T-helper 22 cell (primary cell): ENCODE measurements around the gene VTA1.
"Not testable (repeated sequence)": the region's sequence is repeated elsewhere in the genome, so short reads cannot be mapped to it uniquely, and the experiment has no call there.

Source experiments
- DNase-seq: peaks from one replicate; pipeline ENCODE4 v3.0.0-alpha.2; 2020; ENCODE audit warnings: low read depth

The VTA1 gene

GRCh38 chr6:142171351-142171750 is 24.3 kb downstream of the VTA1 start:
- DNase-seq: no peak

GRCh38 chr6:142172758-142173157 is 25.7 kb downstream of the VTA1 start:
- no peak for DNase-seq

GRCh38 chr6:142173980-142174379 is 26.9 kb downstream of the VTA1 start:
- no peak for DNase-seq

GRCh38 chr6:142174703-142175102 is 27.6 kb downstream of the VTA1 start:
- DNase-seq: no peak

- no peak for DNase-seq
Observed at GRCh38 chr6:142178129-142178528, 31.1 kb downstream of the VTA1 start.

GRCh38 chr6:142182004-142182403 is 34.9 kb downstream of the VTA1 start:
- no peak for DNase-seq

- DNase-seq: no peak
Observed at GRCh38 chr6:142183351-142183750, 36.3 kb downstream of the VTA1 start.

GRCh38 chr6:142184307-142184706 is 37.2 kb downstream of the VTA1 start:
- DNase-seq: no peak

- DNase-seq: no peak
Observed at GRCh38 chr6:142185641-142186040, 38.6 kb downstream of the VTA1 start.

GRCh38 chr6:142187209-142187608 is 40.1 kb downstream of the VTA1 start:
- DNase-seq: no peak

GRCh38 chr6:142188341-142188740 is 41.3 kb downstream of the VTA1 start:
- DNase-seq: not testable (repeated sequence)

GRCh38 chr6:142189057-142189456 is 42.0 kb downstream of the VTA1 start:
- DNase-seq: no peak

GRCh38 chr6:142192343-142192742 is 45.3 kb downstream of the VTA1 start:
- no peak for DNase-seq

GRCh38 chr6:142193621-142194020 is 46.6 kb downstream of the VTA1 start:
- no peak for DNase-seq

GRCh38 chr6:142195862-142196541 is 48.9 kb downstream of the VTA1 start:
- no peak for DNase-seq

GRCh38 chr6:142200846-142201628 is 54.0 kb downstream of the VTA1 start:
- DNase-seq: no peak

GRCh38 chr6:142207265-142207877 is 60.3 kb downstream of the VTA1 start:
- no peak for DNase-seq

- no peak for DNase-seq
Observed at GRCh38 chr6:142210606-142211005, 63.5 kb downstream of the VTA1 start.

- no peak for DNase-seq
Observed at GRCh38 chr6:142213402-142213801, 66.3 kb downstream of the VTA1 start.

GRCh38 chr6:142218446-142218845 is 71.4 kb downstream of the VTA1 start:
- DNase-seq: no peak

GRCh38 chr6:142222022-142222421 is 75.0 kb downstream of the VTA1 start:
- no peak for DNase-seq

- DNase-seq: no peak
Observed at GRCh38 chr6:142223938-142224337, 76.9 kb downstream of the VTA1 start.

- DNase-seq: no peak
Observed at GRCh38 chr6:142225115-142225514, 78.1 kb downstream of the VTA1 start.
